Astrocyte (in vitro differentiated cells and primary cell): ENCODE results near the gene KCTD12. TPM values are rescaled to one million over a fixed set of nuclear protein-coding genes. Genes with fewer than 3 reads are reported as not detected.

Source experiments
- DNase-seq: peaks from one replicate; pipeline ENCODE4 v3.0.0-alpha.2; 2010; ENCODE audit warnings: low read depth
- FAIRE-seq: peaks from 2 replicates; lab custom pipeline; 2011; peaks lifted over from hg19 to GRCh38; lab: Jason Lieb, UNC
- H2AFZ ChIP-seq: 2 replicates; pipeline ENCODE4 v1.6.0; 2012; ENCODE audit warnings: low read depth, low read length, inconsistent platforms
- H3K27ac ChIP-seq: 2 replicates; pipeline ENCODE4 v1.5.1; 2011; ENCODE audit warnings: low read depth, low read length, inconsistent platforms
- H3K27me3 ChIP-seq: 2 replicates; pipeline ENCODE4 v1.6.0; 2011; ENCODE audit warnings: low read length, inconsistent platforms; ENCODE audit not compliant: insufficient read depth
- H3K36me3 ChIP-seq: 2 replicates; pipeline ENCODE4 v1.5.1; 2011; ENCODE audit warnings: low read length, inconsistent platforms; ENCODE audit not compliant: insufficient read depth
- H3K4me1 ChIP-seq: 2 replicates; pipeline ENCODE4 v1.5.1; 2011; ENCODE audit warnings: low read length, inconsistent platforms; ENCODE audit not compliant: insufficient read depth
- H3K4me2 ChIP-seq: 2 replicates; pipeline ENCODE4 v1.6.0; 2012; ENCODE audit warnings: low read length, inconsistent platforms
- H3K4me3 ChIP-seq: 2 replicates; pipeline ENCODE4 v1.5.1; 2011; ENCODE audit warnings: low read depth, mild to moderate bottlenecking, low read length, inconsistent platforms; ENCODE audit not compliant: insufficient read depth
- H3K79me2 ChIP-seq: 2 replicates; pipeline ENCODE4 v1.6.0; 2012; ENCODE audit warnings: mild to moderate bottlenecking, low read length, inconsistent platforms; ENCODE audit not compliant: insufficient read depth
- H3K9ac ChIP-seq: 2 replicates; pipeline ENCODE4 v1.6.0; 2012; ENCODE audit warnings: mild to moderate bottlenecking, low read length, inconsistent platforms
- H3K9me3 ChIP-seq: 2 replicates; pipeline ENCODE4 v1.5.1; 2012; ENCODE audit warnings: low read depth, mild to moderate bottlenecking, low read length, inconsistent platforms; ENCODE audit not compliant: insufficient read depth
- H4K20me1 ChIP-seq: 2 replicates; pipeline ENCODE4 v1.6.0; 2012; ENCODE audit warnings: low read length, inconsistent platforms; ENCODE audit not compliant: insufficient read depth
- H3K27ac Mint-ChIP-seq: one replicate; pipeline ENCODE4 v1.8.0; 2021; ENCODE audit warnings: mild to moderate bottlenecking, mixed read lengths; ENCODE audit not compliant: unreplicated experiment
- H3K27me3 Mint-ChIP-seq: one replicate; pipeline ENCODE4 v1.8.0; 2021; ENCODE audit warnings: low read depth, mixed read lengths; ENCODE audit not compliant: unreplicated experiment
- H3K36me3 Mint-ChIP-seq: one replicate; pipeline ENCODE4 v1.8.0; 2021; ENCODE audit warnings: low read depth, mixed read lengths; ENCODE audit not compliant: unreplicated experiment
- H3K4me1 Mint-ChIP-seq: one replicate; pipeline ENCODE4 v1.8.0; 2021; ENCODE audit warnings: low read depth, mixed read lengths; ENCODE audit not compliant: unreplicated experiment
- H3K4me3 Mint-ChIP-seq: one replicate; pipeline ENCODE4 v1.8.0; 2021; ENCODE audit warnings: mild to moderate bottlenecking, moderate library complexity, mixed read lengths; ENCODE audit not compliant: unreplicated experiment
- H3K9me3 Mint-ChIP-seq: one replicate; pipeline ENCODE4 v1.8.0; 2021; ENCODE audit warnings: mild to moderate bottlenecking, mixed read lengths; ENCODE audit not compliant: unreplicated experiment
- CTCF ChIP-seq: IDR thresholded peaks from 2 replicates; pipeline ENCODE4 v1.5.1; 2011; ENCODE audit warnings: low read depth, mild to moderate bottlenecking, inconsistent platforms, low read length, moderate library complexity; ENCODE audit not compliant: insufficient read depth
- EZH2 ChIP-seq: IDR thresholded peaks from 2 replicates; pipeline ENCODE4 v1.6.1; 2012; ENCODE audit warnings: mild to moderate bottlenecking, low read length, inconsistent platforms; ENCODE audit not compliant: insufficient read depth
- total RNA-seq: library from RNA; stranded (reverse); gene quantifications from 2 replicates; pipeline ENCODE4 v1.2.1, GENCODE V29; 2021

Gene KCTD12
- total RNA-seq, 1 donor from 2014 or later = 13.7 TPM

DNA sequence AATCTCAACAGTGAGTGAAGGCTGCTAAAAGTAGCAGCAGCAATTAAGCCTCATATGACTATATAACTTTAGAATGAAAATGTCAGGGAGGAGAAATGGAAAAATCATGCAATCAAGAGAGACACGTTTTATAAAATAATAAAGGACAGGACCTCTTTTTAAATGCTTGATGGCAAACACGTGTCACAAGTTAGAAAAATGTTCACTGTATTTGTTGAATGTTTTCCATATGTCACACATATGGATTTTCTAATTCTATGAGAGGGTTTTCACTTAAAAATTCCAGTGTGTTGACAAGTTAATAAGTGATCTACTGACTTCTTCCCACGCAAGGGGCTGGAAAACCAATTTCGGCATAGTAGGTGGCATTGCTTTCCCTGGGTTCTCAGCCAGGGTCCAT, 27.7 kb upstream of the KCTD12 start:
- H3K27ac ChIP-seq = no peak overlapping the region
- H3K4me3 ChIP-seq = no peak overlapping the region
- peaks cover 5% of the 10 kb centered on the region for H3K27me3 ChIP-seq
- Mint-ChIP-seq H3K9me3 (peaks cover 5% of the 10 kb centered on the region), H3K4me3 (no peak overlapping the region), H3K27me3 (peaks cover 2% of the 10 kb centered on the region), H3K27ac (no peak overlapping the region), H3K36me3 (no peaks in the 10 kb centered on the region), H3K4me1 (peaks cover 12% of the 10 kb centered on the region)
- no peak overlapping the region for H2AFZ ChIP-seq
- FAIRE-seq (no peak), DNase-seq (no peak)
- no peak overlapping the region for H3K4me2 ChIP-seq
- no peaks in the 10 kb centered on the region for H3K9me3 ChIP-seq
- no peaks in the 10 kb centered on the region for H4K20me1 ChIP-seq
- H3K79me2 ChIP-seq = no peaks in the 10 kb centered on the region
- no peak overlapping the region for H3K9ac ChIP-seq
- no peaks in the 10 kb centered on the region for H3K36me3 ChIP-seq
- TF ChIP-seq EZH2 = no peak
- TF ChIP-seq CTCF = no peak
- peaks cover 3% of the 10 kb centered on the region for H3K4me1 ChIP-seq

- Mint-ChIP-seq H3K4me1 (peaks cover 6% of the 10 kb centered on the region), H3K4me3 (no peak overlapping the region), H3K27me3 (peaks cover 2% of the 10 kb centered on the region), H3K36me3 (peaks cover 2% of the 10 kb centered on the region), H3K9me3 (peaks cover 1% of the 10 kb centered on the region), H3K27ac (no peak overlapping the region)
- Histone ChIP-seq H3K36me3 (no peaks in the 10 kb centered on the region), H3K27ac (no peak overlapping the region), H3K79me2 (no peaks in the 10 kb centered on the region), H3K9me3 (no peaks in the 10 kb centered on the region), H3K4me2 (no peak overlapping the region), H3K4me3 (no peak overlapping the region), H3K27me3 (peaks cover 5% of the 10 kb centered on the region), H4K20me1 (no peaks in the 10 kb centered on the region), H2AFZ (no peak overlapping the region), H3K9ac (no peak overlapping the region), H3K4me1 (peaks cover 1% of the 10 kb centered on the region)
- TF ChIP-seq EZH2 = no peak
- TF ChIP-seq CTCF = no peak
- FAIRE-seq = no peak
- DNase-seq = no peak
Measured at GRCh38 chr13:76912476-76912875, 26.3 kb upstream of the KCTD12 start.

GRCh38 chr13:76904507-76904906, 18.3 kb upstream of the KCTD12 start:
- Histone ChIP-seq H3K36me3 (no peaks in the 10 kb centered on the region), H3K4me2 (no peak overlapping the region), H3K27me3 (peaks cover 36% of the 10 kb centered on the region), H2AFZ (no peak overlapping the region), H3K27ac (no peak overlapping the region), H3K9me3 (no peaks in the 10 kb centered on the region), H3K4me1 (no peaks in the 10 kb centered on the region), H3K4me3 (no peak overlapping the region), H4K20me1 (no peaks in the 10 kb centered on the region), H3K9ac (no peak overlapping the region), H3K79me2 (no peaks in the 10 kb centered on the region)
- Mint-ChIP-seq H3K36me3 (peaks cover 2% of the 10 kb centered on the region), H3K4me3 (no peak overlapping the region), H3K4me1 (no peaks in the 10 kb centered on the region), H3K27me3 (peaks cover 15% of the 10 kb centered on the region), H3K27ac (no peak overlapping the region), H3K9me3 (peaks cover 3% of the 10 kb centered on the region)
- DNase-seq (no peak), FAIRE-seq (no peak)
- no peak for TF ChIP-seq CTCF
- no peak for TF ChIP-seq EZH2
